GM12872 (cell line): ENCODE data around the gene MYLK2.

Experiments used
- CTCF ChIP-seq: IDR thresholded peaks from 3 replicates; pipeline ENCODE4 v1.5.1; 2011; ENCODE audit warnings: low read depth, mild to moderate bottlenecking, low read length, moderate library complexity; ENCODE audit not compliant: insufficient read depth

MYLK2 gene

GRCh38 chr20:31785089-31785488 lies 34.1 kb upstream of the MYLK2 start:
- TF ChIP-seq CTCF, result no peak

DNA sequence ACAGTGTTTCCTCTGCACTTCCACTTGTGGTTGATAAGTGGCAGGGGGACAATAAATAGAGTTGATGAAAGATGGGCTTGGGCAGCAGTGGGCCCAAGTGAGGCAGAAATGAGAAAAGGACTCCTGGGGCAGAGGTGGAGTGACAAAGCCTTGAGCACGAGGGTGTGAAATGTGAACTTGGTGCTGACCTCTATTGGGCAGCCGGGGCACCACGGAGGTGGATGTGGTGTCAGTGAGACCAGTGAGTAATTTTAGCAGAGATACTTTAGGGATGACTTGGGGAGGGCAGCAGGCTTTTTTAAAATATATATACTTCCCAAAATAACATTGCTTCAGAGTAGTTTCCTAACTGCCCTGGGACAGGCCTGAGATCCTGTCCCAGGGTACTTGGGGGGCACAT lies 30.6 kb upstream of the MYLK2 start:
- 0 out of 3 replicates have a peak, but pooled peaks have one; percentile 9 for TF ChIP-seq CTCF

DNA sequence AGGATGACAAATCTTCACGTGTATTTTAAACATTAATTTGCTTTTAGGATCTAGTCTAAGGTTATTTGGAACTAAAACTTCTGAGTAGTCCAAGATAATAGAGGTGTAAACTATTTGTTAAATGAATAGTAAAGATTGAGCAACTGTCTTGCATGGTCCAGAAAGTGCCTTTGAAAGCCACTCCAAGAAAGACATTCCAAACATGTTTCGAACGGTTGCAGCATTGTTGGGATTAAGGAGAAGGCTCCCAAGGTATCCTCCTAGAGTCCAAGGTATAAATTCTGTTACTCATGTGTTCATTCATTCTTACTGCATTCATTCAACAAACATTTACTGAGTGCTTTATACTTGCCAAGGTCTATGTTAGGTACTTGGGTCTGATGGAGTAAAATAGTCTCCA lies 28.8 kb upstream of the MYLK2 start:
- no peak for TF ChIP-seq CTCF

GRCh38 chr20:31797364-31797763 lies 21.8 kb upstream of the MYLK2 start:
- no peak for TF ChIP-seq CTCF

GRCh38 chr20:31801508-31801907 lies 17.6 kb upstream of the MYLK2 start:
- no peak for TF ChIP-seq CTCF

GRCh38 chr20:31803552-31804291 lies 15.4 kb upstream of the MYLK2 start:
- TF ChIP-seq CTCF, result no peak

DNA sequence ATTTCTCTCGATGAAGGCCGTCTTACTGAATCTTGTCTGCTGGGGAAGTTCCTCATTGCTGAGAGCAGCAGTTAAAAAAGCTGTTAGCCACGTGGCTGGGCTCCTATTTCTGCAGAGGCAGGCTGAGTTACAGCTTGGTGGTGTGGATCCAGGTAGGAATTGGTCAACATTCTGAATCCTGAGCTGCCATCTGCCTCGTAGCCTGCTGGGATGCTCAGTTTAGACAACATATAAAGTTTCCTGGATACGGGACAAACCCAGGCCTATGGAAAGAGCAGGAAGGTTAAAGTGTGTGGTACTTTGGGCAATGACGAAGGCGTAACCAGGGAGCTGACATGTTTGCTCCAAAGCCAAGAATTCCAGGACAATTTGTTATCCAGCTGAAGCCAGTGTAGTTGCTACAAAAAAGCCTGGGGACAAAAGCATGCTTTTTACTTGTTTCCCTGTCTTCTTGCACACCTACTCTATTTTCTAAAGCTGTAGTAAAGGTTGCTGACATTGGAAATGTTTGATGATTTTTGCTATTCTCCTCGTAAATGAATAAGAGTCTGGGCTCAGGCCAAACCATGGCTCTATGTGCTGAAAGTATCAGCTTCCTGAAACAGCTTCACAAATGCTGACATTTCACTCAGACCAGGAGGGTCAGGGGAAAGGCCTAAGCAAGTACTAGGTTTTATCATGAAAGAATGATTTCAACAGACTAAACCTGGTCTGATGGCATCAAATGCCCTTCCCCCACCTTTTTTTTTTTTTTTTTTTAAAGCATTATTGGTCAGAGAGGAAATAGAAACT lies 12.4 kb upstream of the MYLK2 start:
- no peak for TF ChIP-seq CTCF
